Ramos (cell line): ENCODE results near the gene PNPLA3.

Experiments used
- in situ Hi-C: fragments of 300-500 bp; cut with MboI; formaldehyde crosslinking; loops from one replicate; pipeline ENCODE4 v1.14.3; 2022; ENCODE audit warnings: low sequenced_read_pairs; ENCODE audit not compliant: unreplicated experiment

The PNPLA3 gene

DNA sequence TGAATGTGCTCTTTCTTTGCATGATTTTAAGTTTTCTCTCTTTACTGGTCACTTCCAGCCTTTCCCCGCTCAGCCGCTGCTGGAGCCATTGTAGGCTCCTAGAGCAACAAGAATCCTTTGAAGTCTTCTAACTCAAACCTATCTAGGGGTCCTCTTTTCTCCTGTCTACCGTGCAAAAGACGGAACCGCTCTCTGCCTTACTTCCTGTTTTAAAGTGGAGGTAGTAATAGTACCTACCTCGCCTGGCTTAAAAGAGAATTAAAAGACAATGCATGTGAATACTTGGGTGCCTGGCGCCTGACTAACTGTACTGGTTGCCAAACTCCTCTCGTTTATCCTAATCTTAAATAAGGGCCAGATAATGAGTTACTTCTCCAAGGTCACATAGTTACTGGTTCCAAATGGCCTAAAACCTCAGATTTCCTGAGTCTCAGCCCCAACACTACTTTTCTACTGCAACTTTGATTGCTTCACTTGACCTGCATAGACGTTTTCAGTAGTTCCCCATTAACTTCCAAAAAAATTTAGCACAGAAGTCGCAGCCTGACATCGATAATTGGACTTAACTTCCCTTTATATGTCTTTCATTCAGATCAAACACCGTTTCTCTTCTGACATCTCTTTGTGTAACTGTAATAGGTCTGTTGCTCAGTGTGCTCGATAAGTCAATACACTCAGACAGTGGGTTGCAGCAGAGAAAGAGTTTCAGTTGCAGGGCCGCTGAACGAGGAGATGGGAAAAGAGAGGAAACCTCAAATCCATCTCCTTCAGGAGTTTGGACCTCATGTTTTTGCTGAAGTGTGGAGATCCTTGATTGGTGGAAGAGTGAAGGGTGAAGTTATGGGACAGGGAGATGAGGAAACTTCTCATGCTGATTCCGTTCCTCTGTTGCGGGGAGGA is 32.5 kb downstream of the PNPLA3 start:
- in situ Hi-C loops = no loop called here

DNA sequence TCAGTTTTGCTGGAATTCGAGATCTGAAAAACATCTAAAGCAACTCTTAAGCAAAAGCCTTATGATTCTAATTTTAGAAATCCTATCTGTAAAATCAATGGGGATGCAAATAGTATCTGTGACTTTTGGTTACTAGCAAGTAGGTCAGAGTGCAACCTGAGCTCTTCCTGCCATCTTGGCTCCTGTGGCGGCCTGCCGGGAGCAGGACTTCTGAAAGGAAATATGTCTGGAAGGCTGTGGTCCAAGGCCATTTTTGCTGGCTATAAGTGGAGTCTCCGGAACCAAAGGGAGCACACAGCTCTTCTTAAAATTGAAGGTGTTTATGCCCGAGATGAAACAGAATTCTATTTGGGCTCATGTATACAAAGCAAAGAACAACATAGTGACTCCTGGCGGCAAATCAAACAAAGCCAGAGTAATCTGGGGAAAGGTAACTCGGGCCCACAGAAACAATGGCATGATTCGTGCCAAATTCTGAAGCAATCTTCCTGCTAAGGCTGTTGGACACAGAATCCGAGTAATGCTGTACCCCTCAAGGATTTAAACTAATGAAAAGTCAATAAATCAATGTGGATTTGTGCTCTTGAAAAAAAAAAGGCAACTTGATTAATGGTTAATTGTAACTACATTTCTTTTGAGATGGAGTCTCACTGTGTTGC is 33.3 kb downstream of the PNPLA3 start:
- in situ Hi-C loops = no loop called here

DNA sequence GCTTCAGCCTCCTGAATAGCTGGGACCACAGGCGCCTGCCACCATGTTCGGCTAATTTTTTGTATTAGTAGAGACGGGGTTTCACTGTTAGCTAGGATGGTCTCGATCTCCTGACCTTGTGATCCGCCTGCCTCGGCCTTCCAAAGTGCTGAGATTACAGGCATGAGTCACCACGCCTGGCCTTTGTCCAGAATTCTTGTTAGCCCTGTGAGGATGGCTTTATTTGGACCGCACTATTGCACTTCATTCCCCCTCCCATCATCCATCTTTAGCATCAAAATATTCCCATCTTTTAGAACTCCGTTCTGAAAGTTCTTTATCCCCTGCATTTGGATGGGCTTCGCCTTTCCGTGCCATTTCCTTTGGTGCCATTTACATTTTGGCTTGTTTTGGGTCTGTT is 34.3 kb downstream of the PNPLA3 start:
- in situ Hi-C loops = no loop called here

DNA sequence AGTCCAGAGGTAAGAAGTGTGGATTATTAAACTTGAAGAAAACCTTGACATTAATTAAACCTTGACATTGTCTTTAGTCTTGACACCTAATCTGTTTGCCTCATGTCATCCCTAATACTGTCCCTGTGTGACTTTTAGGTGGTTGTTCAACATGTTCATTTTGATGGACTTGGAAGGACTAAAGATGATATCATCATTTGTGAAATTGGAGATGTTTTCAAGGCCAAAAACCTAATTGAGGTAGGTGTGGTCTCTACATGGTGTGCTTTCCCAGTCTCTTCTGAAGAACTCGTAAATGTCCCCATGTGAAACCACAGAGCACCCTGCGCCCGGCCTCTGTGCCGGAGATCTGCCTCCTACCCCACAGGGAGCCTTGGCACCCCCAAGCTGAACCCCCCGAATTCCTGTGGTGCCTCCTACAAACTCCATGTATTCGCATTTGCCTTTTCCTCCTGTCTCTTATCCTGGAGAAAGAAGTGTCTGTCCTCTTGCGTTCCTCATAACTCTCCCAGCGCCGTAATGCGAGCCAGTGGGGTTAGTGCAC is 40.8 kb downstream of the PNPLA3 start:
- in situ Hi-C loops = no loop called here

DNA sequence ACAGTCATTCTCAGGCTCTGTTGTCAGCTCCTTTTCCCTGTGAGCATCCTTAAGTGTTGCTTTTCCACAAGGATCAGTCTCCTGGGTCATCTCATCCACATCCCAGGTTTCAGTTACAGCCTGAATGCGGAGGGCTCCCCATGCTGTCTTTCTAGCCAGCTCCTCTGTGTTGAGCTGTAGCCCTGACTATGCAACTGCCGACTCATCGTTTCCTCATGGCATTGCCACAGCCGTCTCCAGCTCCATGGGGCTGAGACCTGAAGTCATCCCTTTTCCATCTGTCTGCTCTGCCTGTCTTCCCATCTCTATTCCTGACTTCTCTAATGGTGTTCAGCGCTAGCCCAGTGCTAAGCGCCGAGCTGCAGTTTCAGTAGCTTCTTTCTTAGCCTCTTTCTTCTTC is 43.5 kb downstream of the PNPLA3 start:
- in situ Hi-C loops = no loop called here

DNA sequence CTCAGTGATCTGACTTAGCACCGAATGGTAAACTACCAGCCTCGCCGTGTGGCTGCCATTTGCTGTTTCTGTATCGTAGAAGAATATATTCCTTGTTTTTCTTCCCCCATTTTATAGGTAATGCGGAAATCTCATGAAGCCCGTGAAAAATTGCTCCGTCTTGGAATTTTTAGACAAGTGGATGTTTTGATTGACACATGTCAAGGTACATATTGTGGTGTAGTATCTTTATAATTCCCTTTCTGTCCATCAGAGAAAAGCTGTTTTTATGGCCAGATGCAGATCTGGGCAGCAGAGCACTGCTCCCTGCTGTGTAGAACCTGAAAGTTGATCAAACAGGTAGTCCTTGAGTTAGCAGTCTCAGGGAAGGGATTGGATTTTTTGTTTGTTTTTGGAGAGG is 45.0 kb downstream of the PNPLA3 start:
- in situ Hi-C loops = no loop called here

DNA sequence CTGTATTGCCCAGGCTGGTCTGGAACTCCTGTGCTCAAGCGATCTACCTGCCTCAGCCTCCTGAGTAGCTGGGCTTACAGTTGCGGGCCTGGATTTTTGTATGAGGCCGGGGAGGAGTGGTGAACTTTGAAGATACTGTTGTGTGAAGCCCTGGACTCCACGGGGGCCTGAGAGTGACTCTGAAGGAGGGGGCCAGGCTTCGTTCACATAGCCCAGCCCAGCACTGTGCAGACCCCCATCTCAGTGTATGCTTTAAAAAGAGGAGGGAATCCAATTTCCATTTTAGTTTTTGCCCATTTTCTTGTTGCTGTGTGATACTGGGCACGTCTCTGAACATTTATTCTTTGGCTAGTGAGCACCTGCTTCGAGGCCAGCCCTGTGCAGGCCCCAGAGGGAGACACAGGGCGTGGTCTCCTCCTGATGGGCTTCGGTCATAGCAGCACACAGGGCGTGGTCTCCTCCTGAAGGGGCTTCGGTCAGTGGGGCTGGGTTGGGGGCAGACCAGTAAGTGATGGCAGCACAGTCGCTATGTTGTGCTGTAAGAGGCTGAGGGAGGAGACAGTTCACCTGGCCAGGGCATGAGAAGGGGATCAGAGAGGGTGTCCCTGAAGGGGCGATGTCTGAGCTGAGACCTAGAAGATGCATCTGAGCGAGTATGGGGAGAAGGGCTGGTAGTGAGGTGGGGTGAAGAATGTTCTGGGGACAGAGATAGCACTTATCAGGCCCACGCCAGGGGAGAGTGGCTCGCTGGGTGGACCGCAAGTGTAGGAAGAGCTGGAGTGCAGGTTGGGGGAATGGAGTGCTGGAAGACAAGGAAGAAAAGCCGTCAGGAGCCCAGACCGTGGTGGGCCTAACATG is 45.6 kb downstream of the PNPLA3 start:
- in situ Hi-C loops = no loop called here

DNA sequence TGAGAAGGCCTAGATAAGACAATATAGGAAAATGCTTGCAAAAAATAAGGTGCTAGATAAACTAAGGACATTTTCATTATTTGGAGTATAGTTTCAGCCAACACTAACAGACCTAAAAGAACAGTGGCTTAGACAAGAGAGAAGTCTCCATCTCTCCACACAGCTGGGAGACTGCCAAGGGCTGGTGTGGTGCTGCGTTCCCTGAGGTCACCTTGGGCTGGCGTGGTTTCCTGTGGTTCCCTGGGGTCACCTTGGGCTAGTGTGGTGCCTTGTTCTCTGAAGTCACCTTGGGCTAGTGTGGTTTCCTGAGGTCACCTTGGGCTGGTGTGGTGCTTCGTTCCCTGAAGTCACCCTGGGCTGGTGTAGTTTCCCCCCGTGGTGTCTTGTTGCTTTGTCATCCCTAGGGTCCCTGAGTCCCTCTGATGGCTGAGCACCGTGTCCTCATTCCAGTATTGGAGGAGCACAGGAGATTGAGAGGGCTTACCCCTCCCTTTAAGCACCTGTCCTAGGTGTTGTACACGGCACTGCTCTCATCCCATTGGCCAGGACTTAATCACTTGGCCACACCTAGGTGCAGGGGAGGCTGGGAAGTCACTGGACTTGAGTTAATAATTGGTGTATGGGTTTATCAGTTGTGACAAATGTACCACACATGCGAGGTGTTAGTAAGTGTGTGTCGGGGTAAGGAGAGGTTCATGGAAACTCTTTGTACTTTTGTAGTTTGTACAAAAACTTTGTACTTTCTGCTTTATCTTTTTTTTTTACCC is 46.6 kb downstream of the PNPLA3 start:
- in situ Hi-C loops = no loop called here

DNA sequence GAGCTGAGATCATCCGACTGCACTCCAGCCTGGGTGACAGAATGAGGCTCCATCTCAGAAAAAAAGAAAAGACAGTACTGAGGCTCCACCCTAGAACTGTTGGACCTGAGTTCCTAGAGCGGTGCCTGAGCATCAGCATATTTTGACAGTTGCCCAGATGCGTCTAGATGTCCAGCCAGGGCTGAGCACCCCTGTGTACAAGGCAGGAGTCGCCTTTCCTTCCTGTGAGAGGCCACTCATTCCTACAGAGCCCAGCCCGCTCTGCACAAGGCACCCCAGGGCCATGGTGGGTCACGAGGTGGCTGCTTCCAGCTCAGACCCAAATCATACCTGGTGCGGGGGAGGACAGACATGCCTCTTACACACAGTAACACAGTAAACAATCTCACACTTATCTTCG is 47.5 kb downstream of the PNPLA3 start:
- in situ Hi-C loops = no loop called here

DNA sequence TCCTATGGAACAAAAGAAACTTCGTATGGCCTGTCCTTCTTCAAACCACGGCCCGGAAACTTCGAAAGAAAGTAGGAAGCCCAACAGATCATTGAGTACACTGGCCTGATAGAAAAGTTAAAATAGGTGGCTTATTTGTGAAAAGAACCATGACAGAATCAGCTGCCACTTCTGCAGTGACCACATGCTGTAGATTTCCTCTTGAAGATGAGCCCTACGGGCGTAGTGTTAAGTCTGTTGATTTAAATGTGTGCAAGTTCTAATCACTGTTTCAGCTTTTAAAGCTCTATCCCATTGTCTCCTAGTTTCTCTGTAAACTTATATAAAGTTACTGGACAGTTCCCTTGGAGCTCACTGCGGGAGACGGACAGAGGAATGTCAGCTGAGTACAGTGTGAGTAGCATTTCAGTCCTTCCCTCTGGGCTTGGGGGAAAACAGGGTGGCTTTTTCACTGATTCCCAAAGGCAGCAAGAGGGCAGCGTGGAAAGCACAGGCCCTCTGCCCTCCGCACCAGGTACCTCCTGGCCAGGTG is 49.4 kb downstream of the PNPLA3 start:
- in situ Hi-C loops = no loop called here

DNA sequence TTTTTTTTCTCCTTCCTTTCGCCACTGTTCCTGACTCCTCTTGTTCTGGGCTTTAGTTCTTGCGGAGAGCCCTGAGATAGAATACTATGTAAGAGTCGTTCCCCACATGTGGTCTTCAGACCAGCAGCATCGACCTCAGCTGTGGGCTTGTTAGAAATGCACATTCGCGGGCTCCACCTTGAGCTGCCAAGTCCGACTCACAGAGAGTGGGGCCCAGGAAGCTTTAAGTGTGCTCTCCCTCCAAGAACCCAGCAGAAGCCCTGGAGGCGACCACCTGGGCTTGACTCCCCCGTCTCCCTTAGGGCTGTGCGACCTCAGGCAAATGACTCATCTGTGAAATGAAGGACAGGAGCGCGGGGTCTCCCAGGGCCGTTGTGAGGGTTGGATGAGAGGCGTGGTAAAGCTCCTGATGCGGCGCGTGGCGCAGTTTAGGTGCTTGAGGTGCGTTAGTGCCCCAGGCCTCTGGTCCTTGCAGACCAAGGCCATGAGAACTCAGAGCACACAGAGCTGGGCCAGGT is 50.5 kb downstream of the PNPLA3 start:
- in situ Hi-C loops = no loop called here

DNA sequence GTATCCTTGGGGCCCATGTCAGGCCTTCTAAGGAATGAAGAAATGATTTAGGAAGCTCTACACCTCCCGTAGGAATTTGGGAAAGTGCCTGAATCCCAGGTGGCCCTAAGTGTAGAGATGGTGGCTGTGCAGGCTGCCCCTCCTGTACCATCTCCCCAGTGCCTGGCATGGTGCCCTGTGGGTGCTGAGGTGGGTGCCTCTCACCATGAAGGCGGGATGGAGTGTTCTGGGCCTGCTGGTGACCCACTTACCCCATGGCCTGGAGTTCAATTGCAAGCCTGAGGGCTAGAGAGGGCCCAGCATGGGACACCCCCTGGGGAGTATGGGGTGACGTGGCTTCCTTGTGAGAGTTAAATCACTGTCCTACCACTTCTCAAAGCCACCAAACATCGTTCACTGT is 51.4 kb downstream of the PNPLA3 start:
- in situ Hi-C loops = no loop called here

DNA sequence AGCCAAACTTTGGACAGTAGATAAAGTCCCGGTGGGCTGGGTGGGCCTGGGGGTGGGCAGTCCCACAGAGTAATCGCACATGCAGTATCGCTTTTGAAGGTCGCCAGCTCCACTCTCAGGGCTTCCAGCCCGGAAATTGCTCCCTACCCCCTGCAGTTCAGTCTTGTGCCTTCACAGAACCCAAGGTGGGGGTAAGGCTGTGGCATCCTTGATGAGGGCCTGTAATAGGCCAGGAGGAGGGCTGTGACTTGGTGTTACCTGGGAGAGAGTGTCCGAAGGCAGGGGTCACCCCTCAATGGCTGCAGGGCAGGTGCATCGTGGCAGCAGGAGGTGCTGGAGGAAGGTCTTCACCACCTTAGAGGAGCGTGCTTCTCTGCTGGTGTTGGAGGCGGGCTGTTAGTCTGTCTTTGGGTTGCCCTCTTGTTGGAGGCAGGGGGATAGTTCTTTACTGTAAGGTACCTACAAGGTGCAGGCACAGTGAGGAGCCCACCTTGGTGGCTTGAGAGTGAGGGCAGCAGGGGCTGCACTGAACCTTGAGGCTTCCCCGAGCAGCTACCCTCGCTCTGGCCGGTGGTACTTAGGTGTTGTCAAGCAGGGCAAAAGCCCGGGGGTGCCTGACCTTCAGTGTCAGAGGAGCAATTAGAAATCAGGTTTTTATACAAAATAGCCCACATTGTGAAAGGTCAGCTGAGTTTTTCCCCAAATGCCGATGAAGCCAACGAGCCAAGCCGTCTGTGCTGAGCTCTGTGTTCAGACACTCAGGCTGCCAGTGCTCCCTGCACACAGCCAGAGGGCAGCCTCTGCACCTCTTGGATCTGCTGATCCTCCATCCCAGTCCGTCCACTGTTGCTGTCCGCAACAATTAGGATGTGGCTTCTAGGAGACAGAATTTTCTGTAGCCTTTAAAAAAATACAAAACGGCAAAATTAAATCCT is 53.5 kb downstream of the PNPLA3 start:
- in situ Hi-C loops = no loop called here

DNA sequence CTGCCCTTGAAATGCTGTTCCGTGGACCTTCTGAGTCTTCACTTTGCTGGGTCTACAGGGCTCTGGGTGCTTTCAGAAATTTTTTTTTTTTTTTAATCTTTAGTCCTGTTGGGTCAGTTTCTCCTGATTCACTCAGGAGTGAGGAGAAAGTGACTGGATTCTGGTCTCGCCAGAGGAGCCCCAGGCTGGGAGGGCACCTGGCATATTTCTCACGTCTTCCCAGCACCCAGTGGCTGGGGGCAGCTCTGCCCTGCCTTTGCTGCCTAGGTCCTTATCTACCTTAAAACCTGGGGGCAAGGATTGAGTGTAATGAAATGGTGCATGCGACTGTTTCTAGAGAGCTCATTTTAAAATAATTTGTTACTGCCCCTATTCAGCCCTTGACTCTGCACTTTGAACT is 55.0 kb downstream of the PNPLA3 start:
- in situ Hi-C loops = no loop called here

DNA sequence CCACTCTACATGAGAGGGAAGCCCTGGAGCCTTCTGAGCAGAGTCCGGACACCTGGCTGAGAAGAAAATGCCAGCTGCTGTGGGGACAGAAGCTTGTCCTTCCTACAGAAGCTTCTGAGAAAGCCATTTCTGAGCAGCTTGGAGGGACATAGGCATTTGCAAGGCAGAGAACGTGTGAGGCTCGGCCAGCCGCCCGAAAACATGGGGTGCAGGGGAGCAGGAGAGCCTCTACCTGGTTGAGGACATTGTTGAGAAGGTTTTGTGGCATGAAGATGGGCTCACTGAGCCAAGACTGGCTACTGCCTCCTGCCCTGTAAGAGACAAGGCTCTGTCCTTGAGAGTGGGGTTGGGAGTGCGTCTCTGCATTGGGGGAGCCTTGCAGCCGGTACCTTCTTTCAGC is 57.0 kb downstream of the PNPLA3 start:
- in situ Hi-C loops = no loop called here

DNA sequence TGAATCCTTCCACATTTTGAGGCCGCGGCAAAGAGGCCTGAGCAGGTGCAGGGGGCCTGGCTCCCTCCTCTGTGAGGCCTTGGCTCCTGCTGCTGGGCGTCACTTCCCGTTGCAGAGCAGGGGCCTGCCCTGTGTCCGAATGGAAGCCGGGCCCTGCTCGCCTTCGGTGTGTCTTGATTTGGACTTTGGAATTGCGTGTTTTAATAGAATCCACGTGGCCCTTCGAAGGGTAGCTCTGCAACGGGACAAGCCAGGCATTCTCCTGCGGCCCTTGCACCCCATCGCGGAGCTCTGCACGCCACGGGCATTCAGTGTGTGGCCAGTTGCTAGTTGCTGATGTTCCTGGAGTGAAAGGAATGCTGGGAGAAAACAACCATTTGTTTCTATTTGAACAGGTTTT is 57.4 kb downstream of the PNPLA3 start:
- in situ Hi-C loops = no loop called here

DNA sequence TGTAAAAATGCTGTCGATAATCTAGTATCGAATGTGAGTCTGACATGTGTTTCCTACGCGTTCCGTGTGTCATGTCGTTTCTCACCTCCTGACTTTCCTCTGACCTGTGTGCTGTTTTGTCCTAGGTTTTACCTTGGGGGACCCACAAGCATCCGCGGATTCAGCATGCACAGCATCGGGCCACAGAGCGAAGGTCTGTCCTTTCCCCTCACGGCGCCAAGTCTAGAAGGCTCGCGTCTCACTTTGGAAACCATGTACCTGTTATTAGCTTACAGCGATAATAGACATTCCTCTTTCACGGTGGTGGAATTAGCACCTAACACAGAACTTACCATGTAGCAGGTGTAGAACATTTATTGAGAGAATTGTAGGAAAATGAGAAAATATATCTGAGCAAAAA is 60.2 kb downstream of the PNPLA3 start:
- in situ Hi-C loops = no loop called here

DNA sequence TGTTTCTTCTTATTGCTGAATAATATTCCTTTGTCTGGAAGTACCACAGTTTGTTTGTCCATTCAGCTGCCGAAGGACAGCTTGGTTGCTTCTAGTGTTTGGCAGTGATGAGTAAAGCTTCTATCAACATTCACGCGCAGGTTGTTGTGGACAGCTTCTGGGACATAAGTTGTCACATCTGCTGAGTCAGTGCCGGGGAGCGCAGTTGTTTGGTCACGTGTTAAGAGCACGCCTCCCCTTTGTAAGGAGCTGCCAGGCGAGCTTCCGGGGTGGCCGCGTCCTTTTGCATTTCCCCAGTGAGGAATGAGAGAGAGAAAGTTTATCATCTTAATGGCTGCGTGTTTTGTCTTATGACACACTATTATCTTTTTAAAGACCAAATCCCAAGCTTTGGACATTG is 61.9 kb downstream of the PNPLA3 start:
- in situ Hi-C loops = no loop called here
